ENCODE measurements around the gene UGT1A10.

The UGT1A10 gene

DNA sequence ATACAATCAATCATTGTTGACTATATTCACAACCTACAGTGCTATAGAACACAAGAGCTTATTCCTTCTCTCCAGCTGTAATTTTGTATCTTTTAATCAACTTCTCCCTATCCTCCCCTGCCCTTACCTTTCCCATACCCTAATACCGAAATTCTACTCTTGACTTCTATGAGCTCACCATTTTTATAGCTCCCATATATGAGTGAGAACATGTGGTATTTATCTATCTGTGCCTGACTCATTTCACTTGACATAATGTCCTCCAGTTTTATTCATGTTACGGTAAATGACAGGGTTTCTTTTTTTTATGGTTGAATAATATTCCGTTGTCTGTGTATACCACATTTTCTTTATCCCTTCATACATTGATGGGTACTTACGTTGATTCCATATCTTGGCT is 144.5 kb downstream of the UGT1A10 start:
- no peak overlapping the region for H3K4me3 ChIP-seq (ENCODE audit: control insufficient read depth, low read depth, low read length)
- TF ChIP-seq, protein P1, sequence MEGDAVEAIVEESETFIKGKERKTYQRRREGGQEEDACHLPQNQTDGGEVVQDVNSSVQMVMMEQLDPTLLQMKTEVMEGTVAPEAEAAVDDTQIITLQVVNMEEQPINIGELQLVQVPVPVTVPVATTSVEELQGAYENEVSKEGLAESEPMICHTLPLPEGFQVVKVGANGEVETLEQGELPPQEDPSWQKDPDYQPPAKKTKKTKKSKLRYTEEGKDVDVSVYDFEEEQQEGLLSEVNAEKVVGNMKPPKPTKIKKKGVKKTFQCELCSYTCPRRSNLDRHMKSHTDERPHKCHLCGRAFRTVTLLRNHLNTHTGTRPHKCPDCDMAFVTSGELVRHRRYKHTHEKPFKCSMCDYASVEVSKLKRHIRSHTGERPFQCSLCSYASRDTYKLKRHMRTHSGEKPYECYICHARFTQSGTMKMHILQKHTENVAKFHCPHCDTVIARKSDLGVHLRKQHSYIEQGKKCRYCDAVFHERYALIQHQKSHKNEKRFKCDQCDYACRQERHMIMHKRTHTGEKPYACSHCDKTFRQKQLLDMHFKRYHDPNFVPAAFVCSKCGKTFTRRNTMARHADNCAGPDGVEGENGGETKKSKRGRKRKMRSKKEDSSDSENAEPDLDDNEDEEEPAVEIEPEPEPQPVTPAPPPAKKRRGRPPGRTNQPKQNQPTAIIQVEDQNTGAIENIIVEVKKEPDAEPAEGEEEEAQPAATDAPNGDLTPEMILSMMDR (conservative IDR thresholded peaks at IDR 0.05; ENCODE audit: control insufficient read depth, insufficient read depth, low read depth, low read length), result no peak
- DNase-seq (ENCODE audit: low read depth), result no peak

DNA sequence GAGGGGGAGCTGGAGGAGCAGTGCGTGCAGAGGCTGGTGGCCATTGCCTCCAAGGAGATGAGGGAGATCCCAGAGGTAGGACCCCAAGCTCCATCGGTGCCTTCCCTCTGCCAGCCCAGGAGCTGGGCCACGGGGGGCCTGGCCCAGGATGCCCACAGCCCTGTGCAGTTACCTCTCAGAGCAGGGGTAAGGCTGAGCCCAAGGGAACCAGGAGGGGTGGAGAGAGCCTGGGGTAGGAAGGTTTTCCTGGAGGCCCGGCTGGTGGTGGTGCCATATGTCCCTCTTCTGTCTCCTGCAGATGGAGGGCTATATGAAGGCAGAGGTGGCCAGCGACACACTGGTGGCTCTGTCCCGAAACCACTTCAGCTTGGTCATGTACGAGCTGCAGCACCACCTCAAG is 153.3 kb downstream of the UGT1A10 start:
- TF ChIP-seq, protein P1 (conservative IDR thresholded peaks at IDR 0.05; ENCODE audit: control insufficient read depth, insufficient read depth, low read depth, low read length), result no peak
- no peak for DNase-seq (ENCODE audit: low read depth)
- H3K4me3 ChIP-seq (ENCODE audit: control insufficient read depth, low read depth, low read length), result no peak overlapping the region

DNA sequence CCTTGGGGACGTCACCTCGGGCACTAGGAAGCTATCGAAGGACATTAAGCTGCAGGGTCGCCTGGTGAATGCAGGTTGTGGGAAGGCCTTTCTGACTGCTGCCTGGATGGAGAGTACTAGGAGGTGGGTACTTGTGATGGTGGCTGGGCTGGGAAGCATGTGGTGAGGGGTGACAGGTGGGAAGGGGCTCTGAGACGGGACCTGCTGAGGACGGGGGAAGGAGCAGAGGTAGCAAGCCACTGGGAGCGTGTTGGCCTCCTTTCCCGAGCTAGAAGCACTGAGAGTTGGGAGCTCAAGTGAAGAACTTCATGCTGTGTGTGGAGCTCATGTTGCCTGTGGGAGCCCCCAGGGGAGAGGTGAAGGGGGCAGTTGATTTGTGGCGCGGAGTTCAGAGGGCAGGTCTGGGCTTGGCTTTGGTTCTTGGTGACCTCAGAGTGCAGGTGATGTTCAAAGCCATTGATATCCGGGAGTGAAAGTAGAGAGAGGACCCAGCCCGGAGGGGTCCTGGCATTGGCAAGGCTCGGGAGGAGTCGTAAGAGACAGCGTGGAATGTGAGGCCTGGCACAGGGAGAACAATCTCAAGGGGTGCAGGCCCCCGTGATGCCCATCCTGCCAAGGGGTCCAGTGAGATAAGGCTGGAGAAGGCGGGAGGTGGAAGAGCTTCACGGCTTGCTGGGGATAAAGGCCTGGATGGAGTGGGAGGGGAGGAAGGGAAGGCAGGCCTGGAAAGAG is 155.1 kb downstream of the UGT1A10 start:
- no peak overlapping the region for H3K4me3 ChIP-seq (ENCODE audit: control insufficient read depth, low read depth, low read length)
- DNase-seq (ENCODE audit: low read depth), result no peak
- TF ChIP-seq, protein P1 (conservative IDR thresholded peaks at IDR 0.05; ENCODE audit: control insufficient read depth, insufficient read depth, low read depth, low read length), result no peak

DNA sequence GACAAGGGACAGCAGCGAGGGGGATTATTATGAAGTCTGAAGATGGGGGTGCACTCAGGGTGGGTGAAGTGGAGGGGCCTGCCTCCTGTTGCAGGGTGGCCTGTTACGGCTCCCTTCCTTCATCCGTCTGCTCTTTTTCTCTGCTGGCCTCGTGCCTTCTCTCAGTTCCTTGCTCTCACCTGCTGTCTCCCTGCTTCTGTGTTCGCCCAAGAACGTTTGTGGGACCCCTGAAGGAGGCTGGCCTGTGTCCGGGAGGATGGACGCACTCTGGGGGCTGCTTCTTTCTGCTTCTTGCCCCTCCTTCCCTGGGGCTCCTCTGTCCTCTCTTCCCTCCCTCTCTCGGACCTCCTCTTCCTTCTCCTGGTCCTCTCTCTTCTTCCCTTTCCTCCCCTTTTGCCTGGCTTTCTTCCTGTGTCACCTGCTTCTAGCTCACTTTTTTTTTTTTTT is 155.7 kb downstream of the UGT1A10 start:
- DNase-seq (ENCODE audit: low read depth), result no peak
- no peak overlapping the region for H3K4me3 ChIP-seq (ENCODE audit: control insufficient read depth, low read depth, low read length)
- TF ChIP-seq, protein P1 (conservative IDR thresholded peaks at IDR 0.05; ENCODE audit: control insufficient read depth, insufficient read depth, low read depth, low read length), result no peak

DNA sequence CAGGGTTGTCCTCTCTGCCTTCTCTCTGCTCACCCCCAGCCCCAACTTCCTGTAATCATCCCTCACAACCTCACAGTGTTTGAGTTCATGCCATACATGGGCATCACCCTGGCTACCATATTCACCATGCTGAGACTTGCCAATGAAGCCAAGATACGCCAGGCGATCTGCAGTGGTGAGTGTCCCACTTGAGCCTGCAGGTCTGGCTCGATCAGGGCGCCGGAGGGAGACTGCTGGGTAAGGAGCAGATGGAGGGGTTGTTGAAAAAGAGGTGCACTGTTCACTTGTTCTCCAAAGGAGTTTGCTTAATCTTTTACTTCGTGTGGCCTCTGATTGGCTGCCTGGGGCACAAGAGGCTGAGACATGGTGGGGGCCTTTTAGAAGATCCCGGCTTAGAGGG is 156.5 kb downstream of the UGT1A10 start:
- no peak overlapping the region for H3K4me3 ChIP-seq (ENCODE audit: control insufficient read depth, low read depth, low read length)
- no peak for DNase-seq (ENCODE audit: low read depth)
- TF ChIP-seq, protein P1 (conservative IDR thresholded peaks at IDR 0.05; ENCODE audit: control insufficient read depth, insufficient read depth, low read depth, low read length), result no peak

DNA sequence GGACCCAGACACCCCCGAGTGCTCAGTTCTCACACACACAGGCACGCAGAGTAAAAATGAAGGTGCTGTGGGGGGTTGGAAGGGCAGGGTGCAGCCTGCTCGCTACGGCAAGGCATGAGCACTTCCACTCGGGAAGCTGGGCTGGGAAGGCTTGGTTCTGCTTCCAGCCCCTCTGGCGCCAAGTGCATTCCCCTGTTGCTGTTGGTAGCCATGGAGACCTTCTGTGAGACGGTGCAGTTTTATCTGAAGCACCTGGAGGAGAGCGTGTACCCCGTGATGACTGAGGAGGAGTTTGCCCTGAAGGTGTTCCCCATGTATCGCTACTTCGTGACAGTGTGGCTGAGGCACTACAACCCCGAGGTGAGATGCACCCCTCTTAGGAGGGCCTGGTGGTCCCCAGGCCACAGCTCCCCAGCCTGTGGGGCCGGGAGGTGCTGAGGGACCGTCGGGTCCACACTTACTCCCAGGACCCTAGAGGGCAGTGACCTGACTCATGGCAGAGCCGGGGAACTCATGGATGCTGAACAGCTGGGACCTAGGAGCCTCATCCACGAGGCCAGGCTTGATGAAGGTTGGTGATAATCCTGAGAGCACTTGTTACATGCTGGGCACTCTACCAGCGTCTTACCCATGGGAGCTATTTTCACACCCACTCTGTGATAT is 157.3 kb downstream of the UGT1A10 start:
- no peak overlapping the region for H3K4me3 ChIP-seq (ENCODE audit: control insufficient read depth, low read depth, low read length)
- TF ChIP-seq, protein P1 (conservative IDR thresholded peaks at IDR 0.05; ENCODE audit: control insufficient read depth, insufficient read depth, low read depth, low read length), result no peak
- DNase-seq (ENCODE audit: low read depth), result no peak

All from fibroblast of mammary gland (primary cell).